OCI-LY7 (cell line): Measurements from ENCODE around the gene MYO1B. TPM values are rescaled to one million over a fixed set of nuclear protein-coding genes. Genes with fewer than 3 reads are reported as not detected.

Experiments used
- BruUV-seq: library from RNA; stranded (reverse); fragments of 400-500 nt; replicated peaks from 2 replicates; lab custom pipeline; 2021; lab: Mats Ljungman, UMichigan
- CTCF ChIA-PET: fragments of 300-600 bp; sonication (Branson Sonifier 250); formaldehyde crosslinking; loops from one replicate; lab custom pipeline; 2022; ENCODE audit warnings: antibody characterized with exemption; ENCODE audit not compliant: unreplicated experiment; lab: Charles Lee
- POLR2A ChIA-PET: fragments of 300-600 bp; sonication (Branson Sonifier 250); formaldehyde crosslinking; loops from one replicate; lab custom pipeline; 2022; ENCODE audit warnings: antibody characterized with exemption; lab: Charles Lee
- DNase-seq: peaks from one replicate; pipeline ENCODE4 v3.0.0-alpha.2; 2015; ENCODE audit warnings: low spot score
- H2AFZ ChIP-seq: fragments of 200-600 bp; sonication (generic), shearing (Covaris generic); 2 replicates; pipeline ENCODE4 v1.6.1; 2014; ENCODE audit warnings: mild to moderate bottlenecking, antibody characterized with exemption, low read length, moderate library complexity
- H3K27ac ChIP-seq: fragments of 200-600 bp; sonication (generic); 2 replicates; pipeline ENCODE4 v1.5.1; 2014; ENCODE audit warnings: mixed run types, low read depth, mild to moderate bottlenecking, moderate library complexity, low read length, inconsistent platforms; ENCODE audit not compliant: poor library complexity, severe bottlenecking
- H3K36me3 ChIP-seq: fragments of 200-600 bp; sonication (generic); 2 replicates; pipeline ENCODE4 v1.6.1; 2014; ENCODE audit warnings: mild to moderate bottlenecking, antibody characterized with exemption, low read length, moderate library complexity, mixed read lengths; ENCODE audit not compliant: insufficient read depth
- H3K4me1 ChIP-seq: fragments of 200-600 bp; sonication (generic); 2 replicates; pipeline ENCODE4 v1.5.1; 2014; ENCODE audit warnings: mild to moderate bottlenecking, low read length; ENCODE audit not compliant: insufficient read depth, poor library complexity, severe bottlenecking
- H3K4me2 ChIP-seq: fragments of 200-600 bp; sonication (generic); 2 replicates; pipeline ENCODE4 v1.6.1; 2014; ENCODE audit warnings: mild to moderate bottlenecking, low read length
- H3K4me3 ChIP-seq: fragments of 200-600 bp; sonication (generic); 2 replicates; pipeline ENCODE4 v1.5.1; 2014; ENCODE audit warnings: mild to moderate bottlenecking, low read depth, low read length; ENCODE audit not compliant: poor library complexity, severe bottlenecking
- H3K79me2 ChIP-seq: fragments of 200-600 bp; sonication (generic); 2 replicates; pipeline ENCODE4 v1.6.1; 2016; ENCODE audit warnings: low read depth, mild to moderate bottlenecking, low read length, moderate library complexity, mixed read lengths; ENCODE audit not compliant: insufficient read depth
- H3K9me2 ChIP-seq: fragments of 200-600 bp; sonication (generic); 2 replicates; pipeline ENCODE4 v1.6.1; 2016; ENCODE audit warnings: mild to moderate bottlenecking, low read length, mixed read lengths; ENCODE audit not compliant: insufficient read depth
- H3K9me3 ChIP-seq: fragments of 200-600 bp; sonication (generic); 2 replicates; pipeline ENCODE4 v1.6.1; 2014; ENCODE audit warnings: mild to moderate bottlenecking, mixed run types, low read length, mixed read lengths
- H4K20me1 ChIP-seq: fragments of 200-600 bp; sonication (generic); 2 replicates; pipeline ENCODE4 v1.6.1; 2014; ENCODE audit warnings: mild to moderate bottlenecking, antibody characterized with exemption, low read length, moderate library complexity, mixed read lengths; ENCODE audit not compliant: insufficient read depth
- EZH2phosphoT487 ChIP-seq: fragments of 200-600 bp; sonication (generic); IDR thresholded peaks from 2 replicates; pipeline ENCODE4 v1.6.1; 2018; ENCODE audit warnings: low read depth, borderline replicate concordance, mild to moderate bottlenecking, mixed run types, antibody characterized with exemption, low read length, moderate library complexity, mixed read lengths
- intact Hi-C: fragments of 100-400 bp; cut with micrococcal nuclease; formaldehyde crosslinking; loops from one replicate; pipeline ENCODE4 v1.10.0; 2022; ENCODE audit not compliant: unreplicated experiment
- total RNA-seq, 2 experiments: library from RNA; depleted of rRNA in 1 of 2; stranded (reverse); fragments of >200 nt in 1 of 2; shearing (Covaris generic) in 1 of 2; gene quantifications; 2 replicates each; pipeline ENCODE4 v1.2.3, GENCODE V29; 2014 to 2022
- TF ChIP-seq, protein P1 (sequence below): fragments of 200-600 bp; sonication (generic); conservative IDR thresholded peaks from 2 replicates; pipeline ENCODE4 v1.5.1; 2014; ENCODE audit warnings: mild to moderate bottlenecking, antibody characterized with exemption, low read length, moderate library complexity, mixed read lengths

Gene MYO1B
- total RNA-seq, 2 experiments from 2014 or later = not detected

GRCh38 chr2:191379375-191379774 is 134.2 kb downstream of the MYO1B start:
- Histone ChIP-seq H3K4me3 (no peak overlapping the region), H3K4me1 (no peaks in the 10 kb centered on the region), H3K36me3 (no peaks in the 10 kb centered on the region), H3K9me3 (no peaks in the 10 kb centered on the region), H3K27ac (no peak overlapping the region), H2AFZ (no peak overlapping the region), H3K9me2 (no peaks in the 10 kb centered on the region), H3K4me2 (no peak overlapping the region), H4K20me1 (no peaks in the 10 kb centered on the region), H3K79me2 (no peaks in the 10 kb centered on the region)
- intact Hi-C loops = no loop called here
- CTCF ChIA-PET = no interaction called here
- DNase-seq = no peak
- POLR2A ChIA-PET = interaction anchor here (0.6 kb wide), 1 partner anchor 45 kb away, joined by 3 read pairs; no protein-coding TSS in a partner anchor
- no TSS peak for BruUV-seq
- TF ChIP-seq, protein P1, sequence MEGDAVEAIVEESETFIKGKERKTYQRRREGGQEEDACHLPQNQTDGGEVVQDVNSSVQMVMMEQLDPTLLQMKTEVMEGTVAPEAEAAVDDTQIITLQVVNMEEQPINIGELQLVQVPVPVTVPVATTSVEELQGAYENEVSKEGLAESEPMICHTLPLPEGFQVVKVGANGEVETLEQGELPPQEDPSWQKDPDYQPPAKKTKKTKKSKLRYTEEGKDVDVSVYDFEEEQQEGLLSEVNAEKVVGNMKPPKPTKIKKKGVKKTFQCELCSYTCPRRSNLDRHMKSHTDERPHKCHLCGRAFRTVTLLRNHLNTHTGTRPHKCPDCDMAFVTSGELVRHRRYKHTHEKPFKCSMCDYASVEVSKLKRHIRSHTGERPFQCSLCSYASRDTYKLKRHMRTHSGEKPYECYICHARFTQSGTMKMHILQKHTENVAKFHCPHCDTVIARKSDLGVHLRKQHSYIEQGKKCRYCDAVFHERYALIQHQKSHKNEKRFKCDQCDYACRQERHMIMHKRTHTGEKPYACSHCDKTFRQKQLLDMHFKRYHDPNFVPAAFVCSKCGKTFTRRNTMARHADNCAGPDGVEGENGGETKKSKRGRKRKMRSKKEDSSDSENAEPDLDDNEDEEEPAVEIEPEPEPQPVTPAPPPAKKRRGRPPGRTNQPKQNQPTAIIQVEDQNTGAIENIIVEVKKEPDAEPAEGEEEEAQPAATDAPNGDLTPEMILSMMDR = no peak
- TF ChIP-seq EZH2phosphoT487 = no peak

- Histone ChIP-seq H3K79me2 (no peaks in the 10 kb centered on the region), H3K27ac (no peak overlapping the region), H2AFZ (no peak overlapping the region), H3K4me1 (peaks cover 7% of the 10 kb centered on the region), H3K9me2 (no peaks in the 10 kb centered on the region), H3K4me3 (no peak overlapping the region), H3K9me3 (no peaks in the 10 kb centered on the region), H3K4me2 (no peak overlapping the region), H4K20me1 (no peaks in the 10 kb centered on the region), H3K36me3 (no peaks in the 10 kb centered on the region)
- ChIA-PET POLR2A (no interaction called here), CTCF (no interaction called here)
- DNase-seq = no peak
- intact Hi-C loops = no loop called here
- no peak for TF ChIP-seq EZH2phosphoT487
- TF ChIP-seq, protein P1 = no peak
- BruUV-seq = no TSS peak
These were observed 137.6 kb downstream of the MYO1B start for GRCh38 chr2:191382801-191383200.

GRCh38 chr2:191383486-191383885 is 138.3 kb downstream of the MYO1B start:
- no peak for TF ChIP-seq EZH2phosphoT487
- TF ChIP-seq, protein P1 = no peak
- Histone ChIP-seq H4K20me1 (no peaks in the 10 kb centered on the region), H2AFZ (no peak overlapping the region), H3K4me3 (no peak overlapping the region), H3K36me3 (no peaks in the 10 kb centered on the region), H3K9me2 (no peaks in the 10 kb centered on the region), H3K9me3 (no peaks in the 10 kb centered on the region), H3K79me2 (no peaks in the 10 kb centered on the region), H3K27ac (no peak overlapping the region), H3K4me2 (no peak overlapping the region), H3K4me1 (peaks cover 7% of the 10 kb centered on the region)
- POLR2A ChIA-PET = interaction anchor here (0.7 kb wide), 1 partner anchor 12 kb away, joined by 3 read pairs; no protein-coding TSS in a partner anchor
- no peak for DNase-seq
- intact Hi-C loops = no loop called here
- CTCF ChIA-PET = no interaction called here
- no TSS peak for BruUV-seq
